Activated CD8-positive, alpha-beta memory T cell treated with anti-CD3 and anti-CD28 coated beads, Interleukin-2, amount 50 U/mL, for 24 hours (primary cell): ENCODE data around the gene CREB3L1.

ENCODE experiments used
- DNase-seq: peaks from one replicate; pipeline ENCODE4 v3.0.0-alpha.2; 2020; ENCODE audit errors: extremely low read depth

Gene CREB3L1

GRCh38 chr11:46277622-46278386, at the start of gene CREB3L1:
CREB3L1 (plus strand) TSS chr11:46277662; CDS start chr11:46278112, 450 bp downstream.
- no peak for DNase-seq

GRCh38 chr11:46229230-46229629, 48.2 kb upstream of the CREB3L1 start:
- DNase-seq, result no peak

- no peak for DNase-seq
These were observed 43.2 kb upstream of the CREB3L1 start for GRCh38 chr11:46234311-46234710.

GRCh38 chr11:46235777-46236688, 41.4 kb upstream of the CREB3L1 start:
- no peak for DNase-seq

GRCh38 chr11:46236918-46237247, 40.6 kb upstream of the CREB3L1 start:
- no peak for DNase-seq

GRCh38 chr11:46237248-46238077, 40.0 kb upstream of the CREB3L1 start:
- peak; percentile 14 for DNase-seq

GRCh38 chr11:46238078-46238966, 39.1 kb upstream of the CREB3L1 start:
- DNase-seq, result no peak

- DNase-seq, result peak; percentile 34
These were observed 38.3 kb upstream of the CREB3L1 start for GRCh38 chr11:46238967-46239800.

GRCh38 chr11:46239801-46240061, 37.7 kb upstream of the CREB3L1 start:
- no peak for DNase-seq

- DNase-seq, result no peak
These were observed 37.1 kb upstream of the CREB3L1 start for GRCh38 chr11:46240371-46240770.

GRCh38 chr11:46240861-46241260, 36.6 kb upstream of the CREB3L1 start:
- DNase-seq, result no peak

GRCh38 chr11:46242041-46242951, 35.2 kb upstream of the CREB3L1 start:
- no peak for DNase-seq

GRCh38 chr11:46242952-46243795, 34.3 kb upstream of the CREB3L1 start:
- DNase-seq, result peak; percentile 64

- no peak for DNase-seq
These were observed 33.7 kb upstream of the CREB3L1 start for GRCh38 chr11:46243796-46244109.

- DNase-seq, result no peak
These were observed 30.9 kb upstream of the CREB3L1 start for GRCh38 chr11:46246521-46246920.

- DNase-seq, result no peak
These were observed 30.4 kb upstream of the CREB3L1 start for GRCh38 chr11:46247090-46247489.

- DNase-seq, result no peak
These were observed 29.8 kb upstream of the CREB3L1 start for GRCh38 chr11:46247659-46248058.

GRCh38 chr11:46248289-46249102, 29.0 kb upstream of the CREB3L1 start:
- DNase-seq, result no peak
